Endothelial cell of umbilical vein (primary cell): ENCODE measurements around the gene GPD1. TPM values are rescaled to one million over a fixed set of nuclear protein-coding genes. Genes with fewer than 3 reads are reported as not detected.

Source experiments
- BruUV-seq: library from RNA; stranded (reverse); fragments of 400-500 nt; replicated peaks from 2 replicates; lab custom pipeline; 2021; lab: Mats Ljungman, UMichigan
- CTCF ChIA-PET: fragments of 300-600, 350-600 bp; sonication (Branson Sonifier 250); formaldehyde crosslinking; loops from one replicate; lab custom pipeline; 2021; ENCODE audit warnings: antibody characterized with exemption, inconsistent platforms; lab: Charles Lee
- POLR2A ChIA-PET: fragments of 300-600, 350-600 bp; sonication (Branson Sonifier 250); formaldehyde crosslinking; loops from one replicate; lab custom pipeline; 2021; ENCODE audit warnings: antibody characterized with exemption, inconsistent platforms; lab: Charles Lee
- DNase-seq: peaks from one replicate; pipeline ENCODE4 v3.0.0-alpha.2; 2011; ENCODE audit warnings: low read depth, low spot score
- FAIRE-seq: peaks from 2 replicates; lab custom pipeline; 2011; peaks lifted over from hg19 to GRCh38; lab: Jason Lieb, UNC
- H2AFZ ChIP-seq: 2 replicates; pipeline ENCODE4 v1.6.0; 2012; ENCODE audit warnings: low read depth, low read length, control low read depth, inconsistent platforms
- H3K27ac ChIP-seq: 2 replicates; pipeline ENCODE4 v1.5.1; 2011; ENCODE audit warnings: low read depth, mild to moderate bottlenecking, control low read depth, low read length, moderate library complexity; ENCODE audit not compliant: insufficient read depth
- H3K27me3 ChIP-seq, 2 experiments: 2 replicates each; pipeline versions ENCODE4 v1.6.0 to v1.6.1; 2011; ENCODE audit warnings: low read length in 2 of 2, mixed read lengths in 1 of 2; ENCODE audit not compliant: control insufficient read depth in 2 of 2, insufficient read depth in 2 of 2
- H3K36me3 ChIP-seq, 2 experiments: 2 replicates in 1 of 2; 3 replicates in 1 of 2; pipeline ENCODE4 v1.5.1; 2011; ENCODE audit warnings: low read length in 2 of 2, mild to moderate bottlenecking in 1 of 2, moderate library complexity in 1 of 2; ENCODE audit not compliant: control insufficient read depth in 2 of 2, insufficient read depth in 2 of 2; ENCODE audit errors: extremely low read depth in 1 of 2
- H3K4me1 ChIP-seq: 3 replicates; pipeline ENCODE4 v1.5.1; 2011; ENCODE audit warnings: mild to moderate bottlenecking, low read length; ENCODE audit not compliant: control insufficient read depth, insufficient read depth; ENCODE audit errors: extremely low read depth
- H3K4me2 ChIP-seq: 2 replicates; pipeline ENCODE4 v1.6.1; 2011; ENCODE audit warnings: low read length, control low read depth, mixed read lengths; ENCODE audit not compliant: insufficient read depth
- H3K4me3 ChIP-seq, 3 experiments: fragments of 200-600 bp in 1 of 3; sonication (generic), shearing (Covaris generic) in 1 of 3; replicated peaks in 1 of 3; 2 replicates each; pipeline ENCODE4 v1.5.1; 2011 to 2016; ENCODE audit warnings: control low read depth in 3 of 3, low read length in 3 of 3, mild to moderate bottlenecking in 2 of 3, inconsistent platforms in 1 of 3, low read depth in 1 of 3, moderate library complexity in 1 of 3; ENCODE audit not compliant: insufficient read depth in 1 of 3
- H3K79me2 ChIP-seq: 2 replicates; pipeline ENCODE4 v1.6.0; 2012; ENCODE audit warnings: low read length, inconsistent platforms; ENCODE audit not compliant: control insufficient read depth, insufficient read depth
- H3K9ac ChIP-seq: replicated peaks from 2 replicates; pipeline ENCODE3; 2011; ENCODE audit warnings: low read length, control low read depth; ENCODE audit not compliant: insufficient read depth; ENCODE audit errors: extremely low read depth
- H3K9me1 ChIP-seq: replicated peaks from 3 replicates; pipeline ENCODE4 v1.6.0; 2011; ENCODE audit warnings: mild to moderate bottlenecking, low read length; ENCODE audit not compliant: control insufficient read depth, insufficient read depth; ENCODE audit errors: extremely low read depth
- H3K9me3 ChIP-seq: replicated peaks from 2 replicates; pipeline ENCODE4 v1.5.1; 2012; ENCODE audit warnings: low read length, inconsistent platforms; ENCODE audit not compliant: control insufficient read depth, insufficient read depth
- H4K20me1 ChIP-seq: replicated peaks from 2 replicates; pipeline ENCODE3; 2011; ENCODE audit warnings: mild to moderate bottlenecking, low read length; ENCODE audit not compliant: control insufficient read depth, insufficient read depth; ENCODE audit errors: extremely low read depth
- CTCF ChIP-seq, 2 donors: IDR thresholded peaks; 1 replicate in 1 of 2; 2 replicates in 1 of 2; pipeline ENCODE4 v1.5.1; 2011; ENCODE audit warnings: low read length in 2 of 2, mild to moderate bottlenecking in 2 of 2, moderate library complexity in 2 of 2, control low read depth in 1 of 2, inconsistent platforms in 1 of 2, low read depth in 1 of 2; ENCODE audit not compliant: insufficient read depth in 1 of 2; ENCODE audit errors: extremely low read depth in 1 of 2
- EZH2 ChIP-seq: IDR thresholded peaks from 2 replicates; pipeline ENCODE4 v1.6.1; 2012; ENCODE audit warnings: borderline replicate concordance, low read depth, mild to moderate bottlenecking, moderate library complexity, low read length, inconsistent platforms; ENCODE audit not compliant: severe bottlenecking
- MYC ChIP-seq: IDR thresholded peaks from one replicate; pipeline ENCODE4 v1.6.1; 2011; ENCODE audit warnings: mild to moderate bottlenecking, low read depth, low read length
- POLR2A ChIP-seq: IDR thresholded peaks from 2 replicates; pipeline ENCODE4 v1.6.1; 2012; ENCODE audit warnings: low read depth, mild to moderate bottlenecking, control low read depth, low read length
- dilution Hi-C: fragments of 300-500 bp; cut with MboI; formaldehyde crosslinking; loops from one replicate; pipeline ENCODE4 v1.15.0; 2019; ENCODE audit warnings: low sequenced_read_pairs; ENCODE audit not compliant: extremely low pct_ligation_motif_present
- intact Hi-C: fragments of 100-400 bp; cut with micrococcal nuclease; formaldehyde crosslinking; loops from one replicate; pipeline ENCODE4 v1.10.0; 2022
- polyA plus RNA-seq, 4 experiments: library from polyadenylated mRNA; depleted of rRNA in 3 of 4; stranded (reverse) in 3 of 4; unstranded in 1 of 4; fragments of >200 nt; gene quantifications; 2 replicates each; pipeline versions ENCODE4 v1.2.1 to v1.2.3, GENCODE V29; 2011 to 2012; ENCODE audit warnings: missing spikeins in 1 of 4
- total RNA-seq: library from RNA; stranded (reverse); gene quantifications from 2 replicates; pipeline ENCODE4 v1.2.3, GENCODE V29; 2021
- TF ChIP-seq, protein P1 (sequence below): IDR thresholded peaks from 2 replicates; pipeline ENCODE4 v1.6.1; 2011; ENCODE audit not compliant: insufficient read depth, insufficient read length

GPD1 gene
- total and polyA plus RNA-seq, 2 donors (not counting 3 experiments of a cell fraction or from before 2014, with no cell fraction given), result 0.07 TPM; not detected in 1

GRCh38 chr12:50058743-50059312 lies 45.0 kb upstream of the GPD1 start:
- H3K9me3 ChIP-seq, result no peaks in the 10 kb centered on the region
- no peak overlapping the region for H3K4me3 ChIP-seq
- no peak overlapping the region for H3K9ac ChIP-seq
- H4K20me1 ChIP-seq, result no peaks in the 10 kb centered on the region
- DNase-seq, result no peak
- peaks cover 43 to 46% of the 10 kb centered on the region in 2 experiments for H3K27me3 ChIP-seq
- ChIA-PET CTCF (interaction anchor here (0.8 to 7.7 kb wide), 8 partner anchors 9 to 192 kb away, joined by 3 to 168 read pairs (median 4); partner anchors contain the start of gene AQP6), POLR2A (interaction anchor here (0.5 kb wide), 1 partner anchor 84 kb away, joined by 3 read pairs; no protein-coding TSS in a partner anchor)
- H3K9me1 ChIP-seq, result no peaks in the 10 kb centered on the region
- H3K79me2 ChIP-seq, result no peaks in the 10 kb centered on the region
- intact Hi-C loops (no loop called here), dilution Hi-C loops (loop anchor here (25.0 kb wide), 1 partner anchor 97 kb away; the partner anchor contains the start of genes AQP2, AQP5 and AQP6)
- H3K36me3 ChIP-seq, result no peaks in the 10 kb centered on the region
- H3K27ac ChIP-seq, result no peak overlapping the region
- TF ChIP-seq POLR2A (no peak), MYC (no peak), EZH2 (peak; percentile 45), CTCF (IDR thresholded peaks at IDR 0.05; ENCODE audit: extremely low read depth in 1 of 2, insufficient read depth in 1 of 2, low read depth in 1 of 2, low read length in 2 of 2) (no peak)
- TF ChIP-seq, protein P1, sequence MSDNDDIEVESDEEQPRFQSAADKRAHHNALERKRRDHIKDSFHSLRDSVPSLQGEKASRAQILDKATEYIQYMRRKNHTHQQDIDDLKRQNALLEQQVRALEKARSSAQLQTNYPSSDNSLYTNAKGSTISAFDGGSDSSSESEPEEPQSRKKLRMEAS, result no peak
- H3K4me1 ChIP-seq, result peaks cover 5% of the 10 kb centered on the region
- H3K4me2 ChIP-seq, result no peak overlapping the region
- FAIRE-seq, result no peak
- no peak overlapping the region for H2AFZ ChIP-seq
- BruUV-seq, result no TSS peak
